Skeletal muscle tissue (tissue), 4 donors: ENCODE measurements around the gene KCNJ4. TPM values are rescaled to one million over a fixed set of nuclear protein-coding genes. Genes with fewer than 3 reads are reported as not detected.

Experiments
- H3K27ac ChIP-seq: one replicate; pipeline ENCODE4 v1.7.0; 2013; ENCODE audit warnings: mild to moderate bottlenecking, low read depth, low read length, inconsistent platforms
- H3K27me3 ChIP-seq, 3 donors: one replicate each; pipeline ENCODE4 v1.7.0; 2013; ENCODE audit warnings: low read length in 3 of 3; ENCODE audit not compliant: control insufficient read depth in 3 of 3, insufficient read depth in 3 of 3
- H3K36me3 ChIP-seq, 3 donors: one replicate each; pipeline ENCODE4 v1.7.0; 2013; ENCODE audit warnings: low read length in 3 of 3; ENCODE audit not compliant: control insufficient read depth in 3 of 3, insufficient read depth in 3 of 3
- H3K4me1 ChIP-seq, 3 donors: one replicate each; pipeline ENCODE4 v1.7.0; 2013; ENCODE audit warnings: low read length in 3 of 3, mild to moderate bottlenecking in 3 of 3; ENCODE audit not compliant: control insufficient read depth in 3 of 3, insufficient read depth in 3 of 3
- H3K4me3 ChIP-seq, 3 donors: one replicate each; pipeline ENCODE4 v1.7.0; 2013; ENCODE audit warnings: low read length in 3 of 3
- H3K9ac ChIP-seq, 3 donors: one replicate each; pipeline ENCODE4 v1.7.0; 2013; ENCODE audit warnings: low read length in 3 of 3, mild to moderate bottlenecking in 3 of 3, moderate library complexity in 2 of 3, low read depth in 1 of 3
- H3K9me3 ChIP-seq, 3 donors: one replicate each; pipeline ENCODE4 v1.7.0; 2013; ENCODE audit warnings: low read length in 3 of 3; ENCODE audit not compliant: control insufficient read depth in 3 of 3
- total RNA-seq: library from RNA; depleted of rRNA; stranded (reverse); fragments of >200 nt; gene quantifications from one replicate; pipeline ENCODE4 v1.2.3, GENCODE V29; 2014
- donor health status: Osteomylitis.

Gene KCNJ4
- total RNA-seq, 1 donor from 2014 or later, result not detected

GRCh38 chr22:38464992-38465672 is 10.1 kb upstream of the KCNJ4 start:
- no peak overlapping the region for H3K4me3 ChIP-seq
- H3K27me3 ChIP-seq, result peaks cover 35 to 71% (median 64%) of the 10 kb centered on the region in 3 donors
- H3K4me1 ChIP-seq, result peaks cover 4 to 28% (median 23%) of the 10 kb centered on the region in 3 donors
- no peaks in the 10 kb centered on the region for H3K9me3 ChIP-seq
- H3K36me3 ChIP-seq, result no peaks in the 10 kb centered on the region
- H3K9ac ChIP-seq, result no peak overlapping the region
- no peak overlapping the region for H3K27ac ChIP-seq

- no peaks in the 10 kb centered on the region for H3K9me3 ChIP-seq
- no peaks in the 10 kb centered on the region for H3K36me3 ChIP-seq
- H3K27me3 ChIP-seq, result peaks cover 46 to 78% (median 75%) of the 10 kb centered on the region in 3 donors
- no peak overlapping the region for H3K4me3 ChIP-seq
- H3K4me1 ChIP-seq, result peaks cover 4 to 25% (median 18%) of the 10 kb centered on the region in 3 donors
- no peak overlapping the region for H3K9ac ChIP-seq
- no peak overlapping the region for H3K27ac ChIP-seq
These were observed 8.2 kb upstream of the KCNJ4 start for GRCh38 chr22:38462960-38463784.

GRCh38 chr22:38461414-38462081 is 6.5 kb upstream of the KCNJ4 start:
- no peak overlapping the region for H3K27ac ChIP-seq
- H3K9me3 ChIP-seq, result no peaks in the 10 kb centered on the region
- H3K4me1 ChIP-seq, result peaks cover 4 to 15% (median 9%) of the 10 kb centered on the region in 3 donors
- H3K27me3 ChIP-seq, result peaks cover 45 to 77% (median 75%) of the 10 kb centered on the region in 3 donors
- H3K36me3 ChIP-seq, result no peaks in the 10 kb centered on the region
- H3K4me3 ChIP-seq, result peak overlapping the region; percentile 7 to 54 (median 27)
- peak overlapping the region in 1 of 3 donors; percentile 12 for H3K9ac ChIP-seq

GRCh38 chr22:38461057-38461413 is 6.0 kb upstream of the KCNJ4 start:
- peaks cover 4 to 15% (median 9%) of the 10 kb centered on the region in 3 donors for H3K4me1 ChIP-seq
- peaks cover 51 to 80% (median 77%) of the 10 kb centered on the region in 3 donors for H3K27me3 ChIP-seq
- H3K27ac ChIP-seq, result no peak overlapping the region
- H3K4me3 ChIP-seq, result peak overlapping the region in 2 of 3 donors; percentile 27 to 54
- H3K9ac ChIP-seq, result no peak overlapping the region
- no peaks in the 10 kb centered on the region for H3K36me3 ChIP-seq
- no peaks in the 10 kb centered on the region for H3K9me3 ChIP-seq

GRCh38 chr22:38460426-38460840 is 5.4 kb upstream of the KCNJ4 start:
- Histone ChIP-seq H3K36me3 (no peaks in the 10 kb centered on the region), H3K9ac (no peak overlapping the region), H3K9me3 (no peaks in the 10 kb centered on the region), H3K27me3 (peaks cover 51 to 74% (median 74%) of the 10 kb centered on the region in 3 donors), H3K4me3 (no peak overlapping the region), H3K4me1 (peaks cover 4 to 15% (median 9%) of the 10 kb centered on the region in 3 donors), H3K27ac (no peak overlapping the region)

GRCh38 chr22:38456841-38457699 is 2.1 kb upstream of the KCNJ4 start:
- Histone ChIP-seq H3K27me3 (peaks cover 67 to 80% (median 80%) of the 10 kb centered on the region in 3 donors), H3K9ac (no peak overlapping the region), H3K36me3 (no peaks in the 10 kb centered on the region), H3K4me1 (peaks cover 10 to 25% (median 14%) of the 10 kb centered on the region in 3 donors), H3K27ac (no peak overlapping the region), H3K4me3 (no peak overlapping the region), H3K9me3 (no peaks in the 10 kb centered on the region)

GRCh38 chr22:38456272-38456835 is 1.4 kb upstream of the KCNJ4 start:
- Histone ChIP-seq H3K36me3 (no peaks in the 10 kb centered on the region), H3K4me1 (peaks cover 6 to 19% (median 9%) of the 10 kb centered on the region in 3 donors), H3K27me3 (peaks cover 71 to 80% (median 80%) of the 10 kb centered on the region in 3 donors), H3K27ac (no peak overlapping the region), H3K9ac (no peak overlapping the region), H3K9me3 (no peaks in the 10 kb centered on the region), H3K4me3 (no peak overlapping the region)

- Histone ChIP-seq H3K4me3 (no peak overlapping the region), H3K27ac (no peak overlapping the region), H3K27me3 (peaks cover 74 to 80% (median 78%) of the 10 kb centered on the region in 3 donors), H3K4me1 (peaks cover 5 to 14% (median 6%) of the 10 kb centered on the region in 3 donors), H3K9me3 (no peaks in the 10 kb centered on the region), H3K36me3 (no peaks in the 10 kb centered on the region), H3K9ac (no peak overlapping the region)
These were observed 702 bp upstream of the KCNJ4 start for GRCh38 chr22:38455530-38456271.
